HepG2 (cell line): ENCODE results near the gene CDH1. TPM values are rescaled to one million over a fixed set of nuclear protein-coding genes. Genes with fewer than 3 reads are reported as not detected.

Experiments
- ATAC-seq: fragments of 200-7000 bp; cut with Tn5 transposase; 3 replicates; pipeline ENCODE4 v1.9.1; 2020; ENCODE audit warnings: mild to moderate bottlenecking, moderate library complexity
- BruUV-seq: library from RNA; stranded (reverse); fragments of 400-500 nt; replicated peaks from 2 replicates; lab custom pipeline; 2021; lab: Mats Ljungman, UMichigan
- CTCF ChIA-PET: fragments of 300-600 bp; formaldehyde crosslinking; extraction: SDS; loops from one replicate; lab custom pipeline; 2021; ENCODE audit warnings: low total read pairs, inconsistent platforms, low intra/inter-chr PET ratio; lab: Yijun Ruan, JAX
- POLR2A ChIA-PET: fragments of 350-600 bp; sonication (Branson Sonifier 250); formaldehyde crosslinking; loops from one replicate; lab custom pipeline; 2020; ENCODE audit warnings: antibody characterized with exemption, inconsistent platforms; lab: Yijun Ruan, JAX
- DNase-seq: peaks from one replicate; pipeline ENCODE4 v3.0.0-alpha.2; 2015; ENCODE audit warnings: low spot score
- FAIRE-seq: peaks from 3 replicates; lab custom pipeline; 2011; peaks lifted over from hg19 to GRCh38; lab: Jason Lieb, UNC
- H2AFZ ChIP-seq: one replicate; pipeline ENCODE4 v1.6.1; 2011; ENCODE audit warnings: low read length, inconsistent platforms
- H3K27ac ChIP-seq: fragments of 300-600 bp; 3 replicates; pipeline ENCODE4 v1.8.0; 2011; ENCODE audit warnings: mixed run types, mild to moderate bottlenecking, mixed read lengths, low read length, inconsistent platforms; ENCODE audit not compliant: insufficient read depth; ENCODE audit errors: extremely low read length
- H3K27me3 ChIP-seq, 2 experiments: fragments of 200-600 bp in 1 of 2; 2 replicates in 1 of 2; 3 replicates in 1 of 2; pipeline versions ENCODE4 v1.6.0 to v1.8.0; 2011; ENCODE audit warnings: low read length in 2 of 2, mild to moderate bottlenecking in 2 of 2, moderate library complexity in 2 of 2, inconsistent platforms in 1 of 2; ENCODE audit not compliant: insufficient read depth in 2 of 2, control insufficient read depth in 1 of 2
- H3K36me3 ChIP-seq, 2 experiments: fragments of 200-600 bp in 1 of 2; replicated peaks in 1 of 2; 2 replicates in 1 of 2; 3 replicates in 1 of 2; pipeline versions ENCODE4 v1.5.1 to v1.8.0; 2011; ENCODE audit warnings: low read length in 2 of 2, inconsistent platforms in 1 of 2; ENCODE audit not compliant: insufficient read depth in 2 of 2, control insufficient read depth in 1 of 2
- H3K4me1 ChIP-seq: 2 replicates; pipeline ENCODE4 v1.5.1; 2012; ENCODE audit warnings: low read length, inconsistent platforms; ENCODE audit not compliant: insufficient read depth
- H3K4me2 ChIP-seq: 2 replicates; pipeline ENCODE4 v1.6.0; 2011; ENCODE audit warnings: low read depth, low read length, inconsistent platforms
- H3K4me3 ChIP-seq, 3 experiments: fragments of 200-600 bp in 1 of 3; sonication (generic), shearing (Covaris generic) in 1 of 3; replicated peaks in 1 of 3; 2 replicates each; pipeline ENCODE4 v1.5.1; 2011 to 2016; ENCODE audit warnings: low read length in 3 of 3, inconsistent platforms in 2 of 3, low read depth in 2 of 3, mild to moderate bottlenecking in 2 of 3, control low read depth in 1 of 3, mixed read lengths in 1 of 3; ENCODE audit not compliant: insufficient read depth in 1 of 3
- H3K79me2 ChIP-seq: one replicate; pipeline ENCODE4 v1.6.1; 2011; ENCODE audit warnings: low read length, inconsistent platforms; ENCODE audit not compliant: insufficient read depth
- H3K9ac ChIP-seq: 2 replicates; pipeline ENCODE4 v1.6.0; 2011; ENCODE audit warnings: mild to moderate bottlenecking, low read depth, low read length, inconsistent platforms; ENCODE audit not compliant: insufficient read depth
- H3K9me3 ChIP-seq: 2 replicates; pipeline ENCODE4 v1.5.1; 2012; ENCODE audit warnings: mild to moderate bottlenecking, low read length
- H4K20me1 ChIP-seq: 2 replicates; pipeline ENCODE4 v1.6.0; 2011; ENCODE audit warnings: inconsistent platforms, mild to moderate bottlenecking, low read length, moderate library complexity; ENCODE audit not compliant: insufficient read depth
- CTCF ChIP-seq: sonication (generic); formaldehyde crosslinking; IDR thresholded peaks from 2 replicates; pipeline ENCODE4 v1.5.0; 2020; ENCODE audit warnings: mild to moderate bottlenecking, missing genetic modification reagents, moderate library complexity
- ELF3 ChIP-seq: IDR thresholded peaks from 2 replicates; pipeline ENCODE4 v1.6.1; 2016; ENCODE audit warnings: missing genetic modification reagents, missing compliant biosample characterization
- HHEX ChIP-seq: IDR thresholded peaks from 2 replicates; pipeline ENCODE4 v1.6.1; 2016; ENCODE audit warnings: control low read depth
- HMGA1 ChIP-seq: sonication (generic); formaldehyde crosslinking; conservative IDR thresholded peaks from 2 replicates; pipeline ENCODE4 v1.4.0; 2020; ENCODE audit warnings: missing genetic modification reagents
- JUNB ChIP-seq: sonication (generic); formaldehyde crosslinking; IDR thresholded peaks from 2 replicates; pipeline ENCODE4 v1.8.0; 2022; ENCODE audit warnings: missing genetic modification reagents, mild to moderate bottlenecking, borderline replicate concordance
- RARG ChIP-seq: sonication (generic); formaldehyde crosslinking; IDR thresholded peaks from 2 replicates; pipeline ENCODE4 v1.4.0; 2020; ENCODE audit warnings: low read depth, mild to moderate bottlenecking, missing genetic modification reagents
- SMC3 ChIP-seq: IDR thresholded peaks from 2 replicates; pipeline ENCODE4 v1.6.1; 2011; ENCODE audit warnings: low read length, improper control_type of control experiment
- SP5 ChIP-seq: IDR thresholded peaks from 2 replicates; pipeline ENCODE4 v1.6.1; 2016; ENCODE audit warnings: low read depth, borderline replicate concordance
- STAG1 ChIP-seq: sonication (generic); formaldehyde crosslinking; IDR thresholded peaks from 2 replicates; pipeline ENCODE4 v1.4.0; 2020; ENCODE audit warnings: missing genetic modification reagents
- ZNF44 ChIP-seq: sonication (generic); formaldehyde crosslinking; IDR thresholded peaks from 2 replicates; pipeline ENCODE4 v1.5.1; 2020; ENCODE audit warnings: mild to moderate bottlenecking, missing genetic modification reagents
- ZNF549 ChIP-seq: sonication (generic); formaldehyde crosslinking; IDR thresholded peaks from 2 replicates; pipeline ENCODE4 v1.5.0; 2020; ENCODE audit warnings: missing genetic modification reagents
- ZNF577 ChIP-seq: sonication (generic); formaldehyde crosslinking; IDR thresholded peaks from 2 replicates; pipeline ENCODE4 v1.4.0; 2020; ENCODE audit warnings: mild to moderate bottlenecking, low read depth, missing genetic modification reagents, borderline replicate concordance
- WGBS: methylation state at CpG from one replicate; pipeline ENCODE4 v1.1.6; 2017; ENCODE audit warnings: low lambda C conversion rate; 5-methylcytosine and 5-hydroxymethylcytosine counted together
- in situ Hi-C: cut with HindIII; loops from 2 replicates; pipeline ENCODE4 v1.10.0; 2017; ENCODE audit warnings: low pct_unique_long_range_greater_than_20kb; ENCODE audit not compliant: extremely low pct_ligation_motif_present
- intact Hi-C: fragments of 100-400 bp; cut with micrococcal nuclease; formaldehyde crosslinking; loops from one replicate; pipeline ENCODE4 v1.10.0; 2022; ENCODE audit not compliant: unreplicated experiment
- polyA plus RNA-seq, 8 experiments: library from polyadenylated mRNA; depleted of rRNA in 3 of 8; stranded (reverse) in 7 of 8; unstranded in 1 of 8; fragments of >200 nt; fragmentation: Illumina TruSeq in 4 of 8; extraction: Trizol in 4 of 8; gene quantifications; 2 replicates each; pipeline versions ENCODE4 v1.2.1 to v1.2.3, GENCODE V29; 2011 to 2016; ENCODE audit warnings: low read depth in 4 of 8, missing spikeins in 1 of 8, mixed read lengths in 1 of 8; ENCODE audit not compliant: insufficient read depth in 1 of 8
- total RNA-seq, 5 experiments: library from RNA; depleted of rRNA; stranded (reverse); fragments of >200 nt; fragmentation: Illumina TruSeq; extraction: Trizol; gene quantifications; 2 replicates each; pipeline ENCODE4 v1.2.3, GENCODE V29; 2016; ENCODE audit warnings: low read depth in 1 of 5

CDH1 gene
- total and polyA plus RNA-seq, 2 of the 13 experiments (the other 11 are each of a cell fraction or from before 2014, with no cell fraction given): 0.95 to 9.8 TPM

- ChIA-PET POLR2A (no interaction called here), CTCF (interaction anchor here (1.4 kb wide), 1 partner anchor 104 kb away, joined by 5 read pairs; no protein-coding TSS in a partner anchor)
- Histone ChIP-seq H3K36me3 (no peaks in the 10 kb centered on the region), H3K79me2 (no peaks in the 10 kb centered on the region), H4K20me1 (no peaks in the 10 kb centered on the region), H3K9me3 (no peaks in the 10 kb centered on the region), H3K4me2 (no peak overlapping the region), H3K4me3 (no peak overlapping the region), H3K27ac (no peak overlapping the region), H3K4me1 (peaks cover 8% of the 10 kb centered on the region; the same call in 1 of the 2 replicates), H3K9ac (no peak overlapping the region), H3K27me3 (peaks cover 3 to 32% of the 10 kb centered on the region in 2 experiments; a peak in 3 of 5 replicates), H2AFZ (no peak overlapping the region)
- FAIRE-seq (peak; percentile 15), DNase-seq (peak; percentile 28), ATAC-seq (peak; percentile 49)
- TF ChIP-seq STAG1 (CRISPR knock-in tag) (peak; percentile 57), ZNF549 (CRISPR knock-in tag) (no peak), ZNF577 (no peak), CTCF (CRISPR knock-in tag) (peak; percentile 45), ELF3 (CRISPR knock-in tag) (no peak), HMGA1 (CRISPR knock-in tag) (no peak), ZNF44 (no peak), RARG (CRISPR knock-in tag) (no peak), SP5 (CRISPR knock-in tag) (no peak), JUNB (no peak), HHEX (CRISPR knock-in tag) (no peak), SMC3 (peak; percentile 35; the same call in 1 of the 2 replicates)
- in situ Hi-C loops: no loop called here
- no TSS peak for BruUV-seq
- WGBS: 3% methylated on average over 8 of the region's 8 CpGs
- intact Hi-C loops: no loop called here
Observed at GRCh38 chr16:68696514-68696913, 40.6 kb upstream of the CDH1 start.
